Smooth muscle cell of bladder (primary cell): Measurements from ENCODE around the gene RBP7. TPM values are rescaled to one million over a fixed set of nuclear protein-coding genes. Genes with fewer than 3 reads are reported as not detected.

Source experiments
- total RNA-seq: library from RNA; depleted of rRNA; stranded (reverse); fragments of >200 nt; gene quantifications from 2 replicates; pipeline ENCODE4 v1.2.3, GENCODE V29; 2014

Gene RBP7
- total RNA-seq: not detected in 2 replicates

GRCh38 chr1:9996624-9997582 is at the start of gene RBP7:
RBP7 (plus strand) TSS chr1:9997228; CDS start chr1:9997259, 31 bp downstream.

DNA sequence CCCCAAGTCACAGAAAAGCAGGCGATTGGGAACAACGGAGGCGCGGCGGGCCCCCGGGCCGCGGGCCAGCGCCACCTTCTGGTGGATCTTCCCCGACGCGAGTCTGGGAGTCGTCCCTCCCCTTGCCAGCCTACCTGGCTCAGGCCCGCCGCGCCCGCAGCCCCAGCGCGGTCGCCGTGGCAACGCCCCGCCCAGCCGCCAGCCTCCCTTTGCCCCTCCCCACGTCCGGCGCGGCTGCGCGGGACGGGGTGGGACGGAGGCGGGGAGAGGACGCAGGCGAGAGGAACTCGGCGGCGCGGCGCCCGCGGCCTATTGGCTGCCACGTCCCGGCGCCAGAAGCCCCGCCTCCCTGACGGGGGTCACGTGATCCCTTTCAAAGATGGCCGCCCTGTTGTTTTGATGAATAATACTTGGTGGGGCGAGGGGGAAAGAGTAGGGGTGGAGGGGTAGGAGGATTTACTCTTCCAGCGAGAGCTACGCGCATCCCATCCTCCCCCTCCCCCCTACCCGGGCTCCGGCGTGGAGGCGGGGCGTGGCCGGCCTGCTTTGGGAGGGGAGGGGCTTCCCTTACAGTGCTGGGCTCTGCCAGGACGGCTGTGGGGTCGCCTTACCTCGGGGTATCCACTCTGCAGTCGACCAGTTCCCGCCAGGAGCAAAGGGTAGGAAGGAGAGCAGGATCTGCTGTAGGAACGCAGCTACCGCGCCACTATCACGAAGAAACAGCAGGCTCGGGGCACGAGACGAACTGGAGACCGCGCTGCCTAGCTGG is 35.7 kb downstream of the RBP7 start, which contains the start of gene UBE4B:
Gene UBE4B (plus strand): TSS at position 369 of the 769 bp plus-strand sequence. CDS start 713 bp downstream, outside the sequence.

Other genes starting within 250 kb of the RBP7 start
- 130 and 175 TPM in 2 replicates for gene CLSTN1, start 173.3 kb upstream of the RBP7 start, total RNA-seq
- 27.2 and 31.2 TPM in 2 replicates for gene CTNNBIP1, start 87.0 kb upstream of the RBP7 start, total RNA-seq
- gene LZIC, start 53.8 kb upstream of the RBP7 start, total RNA-seq: 21.2 and 21.8 TPM in 2 replicates
- gene NMNAT1, start 53.8 kb upstream of the RBP7 start, total RNA-seq: 13.4 and 17.5 TPM in 2 replicates
- 20.8 and 26.8 TPM in 2 replicates for gene UBE4B, start 35.7 kb downstream of the RBP7 start, total RNA-seq
- 17.9 and 20.1 TPM in 2 replicates for gene KIF1B, start 213.3 kb downstream of the RBP7 start, total RNA-seq